PC-3 (cell line): ENCODE results near the gene AMPD3. TPM values are rescaled to one million over a fixed set of nuclear protein-coding genes. Genes with fewer than 3 reads are reported as not detected.
A peak's percentile ranks its signal among the peaks of the same experiment; 100 is the strongest.

Source experiments
- ATAC-seq: fragments of 200-7000 bp; cut with Tn5 transposase; 2 replicates; pipeline ENCODE4 v1.9.1; 2020; ENCODE audit warnings: mild to moderate bottlenecking, moderate library complexity
- BruUV-seq: library from RNA; stranded (reverse); fragments of 400-500 nt; replicated peaks from 2 replicates; lab custom pipeline; 2021; lab: Mats Ljungman, UMichigan
- CTCF ChIA-PET: fragments of 300-600 bp; sonication (Branson Sonifier 250); formaldehyde crosslinking; loops from one replicate; lab custom pipeline; 2022; ENCODE audit warnings: antibody characterized with exemption; lab: Charles Lee
- POLR2A ChIA-PET: fragments of 300-600 bp; sonication (Branson Sonifier 250); formaldehyde crosslinking; loops from one replicate; lab custom pipeline; 2022; ENCODE audit warnings: antibody characterized with exemption; ENCODE audit not compliant: unreplicated experiment; lab: Charles Lee
- DNase-seq: peaks from one replicate; pipeline ENCODE4 v3.0.0-alpha.2; 2015
- H2AFZ ChIP-seq: fragments of 300-600 bp; sonication (generic); 2 replicates; pipeline ENCODE4 v1.6.0; 2016; ENCODE audit warnings: antibody characterized with exemption, low read length
- H3F3A ChIP-seq: fragments of 300-600 bp; sonication (generic); one replicate; pipeline ENCODE4 v1.6.0; 2017; ENCODE audit warnings: antibody characterized with exemption, low read length, control low read depth, mild to moderate bottlenecking; ENCODE audit not compliant: unreplicated experiment
- H3K27ac ChIP-seq: fragments of 300-600 bp; sonication (generic); 2 replicates; pipeline ENCODE4 v1.5.1; 2016; ENCODE audit warnings: mild to moderate bottlenecking, low read length
- H3K27me3 ChIP-seq: fragments of 300-600 bp; sonication (generic); 2 replicates; pipeline ENCODE4 v1.6.1; 2016; ENCODE audit warnings: low read length, mixed read lengths
- H3K36me3 ChIP-seq: fragments of 300-600 bp; sonication (generic); 2 replicates; pipeline ENCODE4 v1.6.1; 2016; ENCODE audit warnings: low read depth, mixed run types, low read length, mixed read lengths
- H3K4me1 ChIP-seq: fragments of 300-600 bp; sonication (generic); 2 replicates; pipeline ENCODE4 v1.5.1; 2016; ENCODE audit warnings: low read length; ENCODE audit not compliant: insufficient read depth
- H3K4me2 ChIP-seq: fragments of 300-600 bp; sonication (generic); 2 replicates; pipeline ENCODE4 v1.6.0; 2016; ENCODE audit warnings: low read length
- H3K4me3 ChIP-seq: fragments of 300-600 bp; sonication (generic); 2 replicates; pipeline ENCODE4 v1.5.1; 2016; ENCODE audit warnings: mild to moderate bottlenecking, low read length, mixed read lengths
- H3K79me2 ChIP-seq: fragments of 300-600 bp; sonication (generic); 2 replicates; pipeline ENCODE4 v1.6.1; 2017; ENCODE audit warnings: low read length, mixed read lengths
- H3K9ac ChIP-seq: fragments of 300-600 bp; sonication (generic); 2 replicates; pipeline ENCODE4 v1.6.0; 2016; ENCODE audit warnings: mild to moderate bottlenecking, low read length
- H3K9me2 ChIP-seq: fragments of 300-600 bp; sonication (generic); replicated peaks from 2 replicates; pipeline ENCODE4 v1.6.1; 2016; ENCODE audit warnings: mixed run types, low read length, mixed read lengths
- H3K9me3 ChIP-seq: fragments of 300-600 bp; sonication (generic); 2 replicates; pipeline ENCODE4 v1.6.1; 2016; ENCODE audit warnings: low read length, mixed read lengths
- H4K20me1 ChIP-seq: fragments of 300-600 bp; sonication (generic); 2 replicates; pipeline ENCODE4 v1.6.1; 2016; ENCODE audit warnings: low read length, mixed read lengths
- CTCF ChIP-seq: fragments of 300-600 bp; sonication (generic); conservative IDR thresholded peaks from 2 replicates; pipeline ENCODE4 v1.5.1; 2017; ENCODE audit warnings: antibody characterized with exemption, low read depth, mild to moderate bottlenecking, low read length
- EZH2 ChIP-seq: fragments of 300-600 bp; sonication (generic); IDR thresholded peaks from one replicate; pipeline ENCODE4 v1.6.1; 2017; ENCODE audit warnings: antibody characterized with exemption, mild to moderate bottlenecking, low read length; ENCODE audit not compliant: unreplicated experiment
- EZH2phosphoT487 ChIP-seq: fragments of 300-600 bp; sonication (generic); IDR thresholded peaks from 2 replicates; pipeline ENCODE4 v1.6.1; 2018; ENCODE audit warnings: mild to moderate bottlenecking, antibody characterized with exemption, low read length, borderline replicate concordance
- intact Hi-C: fragments of 100-400 bp; cut with micrococcal nuclease; formaldehyde crosslinking; loops from 2 replicates; pipeline ENCODE4 v1.9.0; 2023
- total RNA-seq: library from RNA; depleted of rRNA; stranded (reverse); fragments of >200 nt; gene quantifications from 2 replicates; pipeline ENCODE4 v1.2.3, GENCODE V29; 2014

Gene AMPD3
- total RNA-seq, 1 experiment from 2014 or later = 11.8 TPM

- ChIA-PET CTCF (no interaction called here), POLR2A (no interaction called here)
- no peak for TF ChIP-seq EZH2
- TF ChIP-seq EZH2phosphoT487 = no peak
- no peak for TF ChIP-seq CTCF
- H3K4me1 ChIP-seq = peaks cover 43% of the 10 kb centered on the region
- H3K27ac ChIP-seq = peak overlapping the region; percentile 44
- no peaks in the 10 kb centered on the region; the same call in 1 of the 2 replicates for H3K36me3 ChIP-seq
- no peak overlapping the region for H3K4me2 ChIP-seq
- no TSS peak for BruUV-seq
- ATAC-seq (no peak), DNase-seq (no peak)
- no peaks in the 10 kb centered on the region for H4K20me1 ChIP-seq
- no peak overlapping the region for H3K4me3 ChIP-seq
- H2AFZ ChIP-seq = no peak overlapping the region
- no peak overlapping the region for H3K9ac ChIP-seq
- H3K79me2 ChIP-seq = 0 out of 2 replicates have a peak, but pooled peaks cover 9% of the 10 kb centered on the region
- intact Hi-C loops = no loop called here
- no peaks in the 10 kb centered on the region for H3K27me3 ChIP-seq
- H3K9me2 ChIP-seq = no peaks in the 10 kb centered on the region
- no peaks in the 10 kb centered on the region for H3F3A ChIP-seq
- no peaks in the 10 kb centered on the region for H3K9me3 ChIP-seq
These were observed 34.0 kb downstream of the AMPD3 start for GRCh38 chr11:10488934-10489691.

GRCh38 chr11:10490032-10490397 lies 35.0 kb downstream of the AMPD3 start:
- no peak overlapping the region for H3K4me3 ChIP-seq
- no peaks in the 10 kb centered on the region for H3K27me3 ChIP-seq
- H3K4me1 ChIP-seq = peaks cover 43% of the 10 kb centered on the region
- H4K20me1 ChIP-seq = no peaks in the 10 kb centered on the region
- ATAC-seq (no peak), DNase-seq (no peak)
- no peak overlapping the region for H3K9ac ChIP-seq
- H3K4me2 ChIP-seq = peak overlapping the region; percentile 24
- no peaks in the 10 kb centered on the region for H3K9me3 ChIP-seq
- no peak overlapping the region for H2AFZ ChIP-seq
- no peaks in the 10 kb centered on the region; the same call in 1 of the 2 replicates for H3K36me3 ChIP-seq
- H3K9me2 ChIP-seq = no peaks in the 10 kb centered on the region
- peak overlapping the region; percentile 79 for H3K27ac ChIP-seq
- no peaks in the 10 kb centered on the region for H3F3A ChIP-seq
- intact Hi-C loops = loop anchor here (1.0 kb wide), 1 partner anchor 35 kb away; the partner anchor contains the start of gene AMPD3
- BruUV-seq = no TSS peak
- no peak for TF ChIP-seq EZH2phosphoT487
- TF ChIP-seq EZH2 = no peak
- TF ChIP-seq CTCF = no peak
- 0 out of 2 replicates have a peak, but pooled peaks cover 9% of the 10 kb centered on the region for H3K79me2 ChIP-seq
- ChIA-PET CTCF (interaction anchor here (1.0 kb wide), 1 partner anchor 76 kb away, joined by 3 read pairs; no protein-coding TSS in a partner anchor), POLR2A (no interaction called here)
